ENCODE data around the gene SMAD6.

DNA sequence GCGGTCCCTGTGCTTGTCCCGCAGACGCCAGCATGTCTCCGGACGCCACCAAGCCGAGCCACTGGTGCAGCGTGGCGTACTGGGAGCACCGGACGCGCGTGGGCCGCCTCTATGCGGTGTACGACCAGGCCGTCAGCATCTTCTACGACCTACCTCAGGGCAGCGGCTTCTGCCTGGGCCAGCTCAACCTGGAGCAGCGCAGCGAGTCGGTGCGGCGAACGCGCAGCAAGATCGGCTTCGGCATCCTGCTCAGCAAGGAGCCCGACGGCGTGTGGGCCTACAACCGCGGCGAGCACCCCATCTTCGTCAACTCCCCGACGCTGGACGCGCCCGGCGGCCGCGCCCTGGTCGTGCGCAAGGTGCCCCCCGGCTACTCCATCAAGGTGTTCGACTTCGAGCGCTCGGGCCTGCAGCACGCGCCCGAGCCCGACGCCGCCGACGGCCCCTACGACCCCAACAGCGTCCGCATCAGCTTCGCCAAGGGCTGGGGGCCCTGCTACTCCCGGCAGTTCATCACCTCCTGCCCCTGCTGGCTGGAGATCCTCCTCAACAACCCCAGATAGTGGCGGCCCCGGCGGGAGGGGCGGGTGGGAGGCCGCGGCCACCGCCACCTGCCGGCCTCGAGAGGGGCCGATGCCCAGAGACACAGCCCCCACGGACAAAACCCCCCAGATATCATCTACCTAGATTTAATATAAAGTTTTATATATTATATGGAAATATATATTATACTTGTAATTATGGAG, 79.1 kb downstream of the SMAD6 start:
- TF ChIP-seq, protein P1, sequence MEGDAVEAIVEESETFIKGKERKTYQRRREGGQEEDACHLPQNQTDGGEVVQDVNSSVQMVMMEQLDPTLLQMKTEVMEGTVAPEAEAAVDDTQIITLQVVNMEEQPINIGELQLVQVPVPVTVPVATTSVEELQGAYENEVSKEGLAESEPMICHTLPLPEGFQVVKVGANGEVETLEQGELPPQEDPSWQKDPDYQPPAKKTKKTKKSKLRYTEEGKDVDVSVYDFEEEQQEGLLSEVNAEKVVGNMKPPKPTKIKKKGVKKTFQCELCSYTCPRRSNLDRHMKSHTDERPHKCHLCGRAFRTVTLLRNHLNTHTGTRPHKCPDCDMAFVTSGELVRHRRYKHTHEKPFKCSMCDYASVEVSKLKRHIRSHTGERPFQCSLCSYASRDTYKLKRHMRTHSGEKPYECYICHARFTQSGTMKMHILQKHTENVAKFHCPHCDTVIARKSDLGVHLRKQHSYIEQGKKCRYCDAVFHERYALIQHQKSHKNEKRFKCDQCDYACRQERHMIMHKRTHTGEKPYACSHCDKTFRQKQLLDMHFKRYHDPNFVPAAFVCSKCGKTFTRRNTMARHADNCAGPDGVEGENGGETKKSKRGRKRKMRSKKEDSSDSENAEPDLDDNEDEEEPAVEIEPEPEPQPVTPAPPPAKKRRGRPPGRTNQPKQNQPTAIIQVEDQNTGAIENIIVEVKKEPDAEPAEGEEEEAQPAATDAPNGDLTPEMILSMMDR (IDR thresholded peaks at IDR 0.05; ENCODE audit: low read depth, low read length) = no peak
- TF ChIP-seq MYC (IDR thresholded peaks at IDR 0.05; ENCODE audit: low read depth, low read length) = no peak
- no peak for TF ChIP-seq POLR2A (IDR thresholded peaks at IDR 0.05; ENCODE audit: extremely low read depth, insufficient read length)
